GM19395 (cell line): ENCODE data around the gene CCL4.
"Not testable (repeated sequence)": the region's sequence is repeated elsewhere in the genome, so short reads cannot be mapped to it uniquely, and the experiment has no call there.

ENCODE experiments used
- ATAC-seq: cut with Tn5 transposase; IDR thresholded peaks from one replicate; pipeline ENCODE4 v1.9.1; 2021; ENCODE audit warnings: mild to moderate bottlenecking, moderate library complexity; ENCODE audit not compliant: unreplicated experiment

CCL4 gene

DNA sequence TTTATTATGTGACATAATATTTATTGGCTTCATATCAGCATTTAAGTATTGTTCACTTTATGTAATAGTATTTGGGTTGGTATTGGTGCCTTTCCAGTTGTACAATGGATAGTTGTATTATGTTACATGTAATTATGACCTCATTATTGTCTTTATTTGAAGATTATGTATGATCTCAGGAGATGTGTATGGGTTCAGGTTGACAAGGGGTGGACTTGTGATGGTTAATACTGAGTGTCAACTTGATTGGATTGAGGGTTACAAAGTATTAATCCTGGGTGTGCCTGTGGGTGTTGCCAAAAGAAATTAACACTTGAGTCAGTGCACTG is 12.0 kb downstream of the CCL4 start:
- ATAC-seq = not testable (repeated sequence)

DNA sequence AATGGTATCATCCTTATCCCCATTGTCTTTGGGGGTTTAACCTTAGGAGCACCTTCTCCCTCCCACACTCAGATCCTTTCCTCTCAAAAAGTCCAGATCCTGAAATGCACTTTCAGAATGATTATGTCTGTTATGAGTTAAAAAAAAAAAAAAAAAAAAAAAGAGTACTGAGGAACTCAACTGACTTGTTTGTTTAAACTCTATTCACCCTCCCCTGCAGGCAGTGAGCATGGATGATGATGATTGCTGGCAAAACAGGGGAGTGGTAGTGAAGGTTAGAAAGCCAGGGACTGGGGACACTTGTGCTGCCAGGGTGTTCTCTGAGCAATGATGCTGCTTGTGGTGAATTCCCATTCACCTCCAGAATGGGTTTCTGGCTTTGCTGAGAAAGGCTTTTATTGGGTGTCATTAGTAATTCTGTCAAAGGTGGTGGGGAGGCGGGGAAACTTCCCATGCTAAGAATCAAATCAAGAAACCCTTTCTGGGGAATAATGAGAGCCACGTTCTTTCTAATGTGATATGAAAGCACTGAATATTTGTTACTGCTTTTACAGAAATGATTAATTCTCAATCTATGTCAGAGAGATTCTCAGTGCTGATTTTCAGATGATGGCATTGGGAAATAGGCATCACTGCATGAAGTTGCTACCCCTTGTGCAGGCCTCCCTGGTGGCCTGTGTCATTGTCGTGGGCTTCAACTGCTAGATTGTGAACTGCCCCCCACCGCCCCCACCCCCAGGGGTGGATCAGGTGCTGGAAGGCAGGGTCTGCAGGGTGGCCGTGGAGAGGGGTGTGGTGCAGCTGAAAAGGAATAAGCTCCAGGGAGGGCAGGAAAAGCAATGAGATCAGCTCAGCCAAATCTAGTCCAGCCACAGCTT is 14.1 kb downstream of the CCL4 start:
- ATAC-seq = no peak

- no peak for ATAC-seq
Observed at GRCh38 chr17:36118477-36119353, 15.1 kb downstream of the CCL4 start.

DNA sequence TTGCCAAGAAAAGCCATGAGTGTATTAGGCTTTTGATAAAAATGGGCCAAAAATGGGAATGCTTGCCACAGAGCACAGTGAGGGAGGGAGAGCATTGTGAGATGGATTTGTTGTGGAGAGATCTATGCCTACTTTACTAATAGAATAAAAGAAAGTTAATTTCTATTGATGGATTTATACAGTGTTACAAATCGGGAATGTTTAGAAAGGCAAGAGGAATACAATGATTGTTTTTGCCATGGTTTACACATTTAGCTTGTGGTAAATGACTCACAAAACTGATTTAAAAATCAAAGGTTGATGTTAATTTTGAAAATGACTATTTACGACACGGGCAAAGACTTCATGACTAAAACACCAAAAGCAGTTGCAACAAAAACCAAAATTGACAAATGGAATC is 16.6 kb downstream of the CCL4 start:
- no peak for ATAC-seq

DNA sequence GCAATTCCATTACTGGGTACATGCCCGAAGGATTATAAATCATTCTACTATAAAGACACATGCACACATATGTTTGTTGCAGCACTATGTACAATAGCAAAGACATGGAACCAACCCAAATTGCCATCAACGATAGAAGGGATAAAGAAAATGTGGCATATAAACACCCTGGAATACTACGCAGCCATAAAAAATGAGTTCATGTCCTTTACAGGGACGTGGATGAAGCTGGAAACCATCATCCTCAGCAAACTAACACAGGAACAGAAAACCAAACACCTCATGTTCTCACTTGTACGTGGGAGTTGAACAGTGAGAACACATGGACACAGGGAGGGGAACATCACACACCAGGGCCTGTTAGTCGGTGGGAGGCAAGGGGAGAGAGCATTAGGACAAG is 17.5 kb downstream of the CCL4 start:
- ATAC-seq = not testable (repeated sequence)

DNA sequence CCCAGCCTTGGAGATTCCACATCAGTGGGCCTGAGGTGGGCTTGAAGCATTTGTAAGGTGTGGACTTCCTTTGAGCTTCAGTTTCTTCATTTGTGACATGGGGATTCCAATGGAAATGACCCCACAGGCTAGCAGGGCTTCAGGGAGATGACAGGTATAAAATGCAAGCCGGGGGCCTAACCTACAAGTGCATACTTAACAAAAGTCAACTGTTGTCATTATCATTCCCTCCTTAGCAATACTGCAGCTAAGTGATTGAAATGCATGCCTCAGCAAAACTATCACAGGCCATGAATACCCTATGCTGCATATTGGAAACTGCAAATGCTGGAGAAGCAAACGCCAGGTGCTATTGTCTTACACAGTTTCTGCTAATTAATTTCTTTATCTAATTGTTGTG is 19.8 kb downstream of the CCL4 start:
- no peak for ATAC-seq

GRCh38 chr17:36124879-36125824 is 21.5 kb downstream of the CCL4 start:
- ATAC-seq = no peak

- no peak for ATAC-seq
Observed at GRCh38 chr17:36127199-36127893, 23.7 kb downstream of the CCL4 start.

DNA sequence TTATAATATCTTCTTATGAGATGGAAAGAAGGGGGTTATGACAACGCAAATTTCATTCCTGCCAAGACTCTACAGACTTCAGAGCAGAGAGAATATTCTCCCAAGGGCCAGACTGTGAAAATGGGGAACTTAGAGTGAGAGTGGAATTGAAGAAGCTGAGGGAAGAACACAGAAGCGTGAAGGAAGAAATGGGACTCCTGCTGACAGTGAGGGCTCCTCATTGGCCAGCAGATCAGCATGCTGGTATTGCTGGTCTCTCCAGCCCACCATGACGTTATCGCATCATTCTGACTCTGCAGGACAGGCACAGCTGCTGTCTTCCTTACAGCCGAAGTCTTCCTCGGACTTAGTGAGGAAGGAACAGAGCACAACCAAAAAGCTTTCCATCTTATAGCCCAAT is 24.3 kb downstream of the CCL4 start:
- ATAC-seq = no peak

- no peak for ATAC-seq
Observed at GRCh38 chr17:36128411-36128978, 24.9 kb downstream of the CCL4 start.

GRCh38 chr17:36129616-36130015 is 26.0 kb downstream of the CCL4 start:
- no peak for ATAC-seq

DNA sequence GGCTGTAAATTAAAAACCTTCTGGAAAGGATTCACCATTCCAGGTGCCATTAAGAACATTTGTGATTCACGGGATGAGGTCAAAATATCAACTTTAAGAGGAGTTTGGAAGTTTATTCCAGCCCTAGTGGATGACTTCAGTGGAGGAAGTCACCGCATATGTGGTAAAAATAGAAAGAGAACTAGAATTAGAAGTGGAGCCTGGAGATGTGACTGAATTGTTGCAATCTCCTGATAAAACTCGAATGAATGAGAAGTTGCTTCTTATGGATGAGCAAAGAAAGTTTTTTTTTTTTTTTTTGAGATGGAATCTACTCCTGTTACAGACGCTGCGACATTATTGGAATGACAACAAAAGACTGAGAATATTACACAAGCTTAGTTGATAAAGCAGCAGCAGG is 26.7 kb downstream of the CCL4 start:
- no peak for ATAC-seq

DNA sequence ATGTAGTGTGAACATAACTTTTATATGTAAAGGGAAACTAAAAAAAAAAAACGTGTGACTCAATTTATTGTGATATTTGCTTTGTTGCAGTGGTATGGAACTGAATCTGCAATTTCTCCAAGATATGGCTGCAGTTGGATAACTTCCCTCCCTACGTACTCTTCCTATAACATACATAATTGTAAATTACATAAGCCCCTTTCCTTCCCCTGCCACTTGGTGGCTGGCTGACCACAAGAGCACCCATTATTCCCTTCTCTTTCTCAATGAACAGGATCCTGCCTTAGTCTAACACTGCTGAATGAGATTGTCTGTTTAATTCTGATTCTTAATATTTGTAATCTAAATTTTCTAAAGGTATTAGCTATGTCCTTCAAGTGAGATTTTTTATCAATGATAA is 27.8 kb downstream of the CCL4 start:
- no peak for ATAC-seq

DNA sequence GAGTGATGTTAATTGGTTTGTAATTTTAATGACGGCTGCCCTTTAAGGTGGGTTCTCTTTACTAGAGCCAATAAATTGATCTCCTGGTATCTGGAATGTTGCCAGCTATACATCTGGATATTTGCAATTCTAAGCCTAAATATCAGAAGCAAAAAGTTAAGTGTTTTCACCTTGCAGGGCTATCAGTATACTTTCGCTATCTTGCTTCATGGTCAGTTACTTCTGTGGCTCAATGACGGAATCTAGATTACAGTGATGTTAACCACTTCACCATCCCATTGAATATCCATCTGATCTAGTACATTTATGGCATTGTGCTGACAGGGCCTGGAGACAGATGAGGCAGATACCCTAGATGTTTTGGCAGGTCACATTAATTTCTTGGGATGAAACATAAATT is 28.3 kb downstream of the CCL4 start:
- no peak for ATAC-seq

DNA sequence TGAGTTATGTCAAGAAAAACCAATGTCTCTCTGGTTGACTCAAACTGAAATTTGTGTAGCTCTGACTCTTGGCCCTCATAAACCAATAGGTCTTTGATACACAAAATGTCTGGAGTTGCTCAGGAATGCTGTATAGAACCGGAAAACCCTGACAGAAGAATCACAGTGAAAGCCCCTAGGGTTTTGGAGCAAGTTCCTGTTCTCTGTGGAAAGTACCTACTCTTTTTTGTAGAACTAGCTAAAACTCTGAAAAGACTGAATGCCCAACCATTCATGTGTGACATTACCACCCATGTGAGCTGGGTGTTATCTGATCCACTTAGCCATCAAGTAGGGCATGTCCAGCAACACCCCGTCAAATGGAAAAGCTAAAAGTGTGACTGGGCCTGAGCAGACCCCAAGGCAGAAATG is 28.8 kb downstream of the CCL4 start:
- no peak for ATAC-seq

GRCh38 chr17:36133602-36134236 is 30.1 kb downstream of the CCL4 start:
- no peak for ATAC-seq

DNA sequence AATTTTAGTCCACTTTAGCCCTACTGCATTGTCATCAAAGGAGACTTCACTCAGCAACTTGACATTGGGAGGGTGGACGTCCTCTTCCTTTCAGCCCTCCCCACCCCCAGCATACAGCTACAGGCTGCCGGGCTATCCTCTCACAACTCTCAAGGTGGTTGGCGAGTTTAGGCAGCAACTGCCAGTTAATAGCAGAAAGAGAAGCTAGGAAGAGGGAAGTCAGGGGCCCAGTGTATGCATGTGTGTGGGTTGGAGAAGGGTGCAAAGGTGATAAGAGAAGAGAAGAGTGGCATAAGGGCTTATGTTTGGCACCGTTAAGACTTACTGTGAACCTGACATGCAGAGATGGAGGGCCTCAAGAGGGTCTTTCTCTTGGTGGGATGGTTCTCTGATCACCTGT is 31.8 kb downstream of the CCL4 start:
- no peak for ATAC-seq

DNA sequence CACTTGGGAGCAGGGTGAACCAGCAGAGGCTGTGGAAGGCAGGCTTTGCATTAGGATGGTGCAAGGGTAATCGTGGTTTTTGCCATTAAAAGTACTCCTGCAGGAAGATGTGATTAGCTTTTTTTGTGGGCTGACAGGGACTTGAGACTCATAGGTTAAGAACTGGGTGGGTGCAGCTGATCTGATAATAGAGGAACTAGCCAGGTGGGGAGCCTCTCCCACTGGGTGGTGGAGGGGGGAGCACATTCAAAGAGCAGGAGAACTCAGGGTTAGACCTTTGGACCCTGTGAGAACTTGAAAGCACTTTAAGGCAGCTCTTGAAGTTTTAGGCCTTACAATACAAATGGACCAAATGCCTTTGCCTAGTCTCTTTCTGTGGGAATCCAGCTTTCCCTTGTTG is 32.4 kb downstream of the CCL4 start:
- ATAC-seq = no peak

DNA sequence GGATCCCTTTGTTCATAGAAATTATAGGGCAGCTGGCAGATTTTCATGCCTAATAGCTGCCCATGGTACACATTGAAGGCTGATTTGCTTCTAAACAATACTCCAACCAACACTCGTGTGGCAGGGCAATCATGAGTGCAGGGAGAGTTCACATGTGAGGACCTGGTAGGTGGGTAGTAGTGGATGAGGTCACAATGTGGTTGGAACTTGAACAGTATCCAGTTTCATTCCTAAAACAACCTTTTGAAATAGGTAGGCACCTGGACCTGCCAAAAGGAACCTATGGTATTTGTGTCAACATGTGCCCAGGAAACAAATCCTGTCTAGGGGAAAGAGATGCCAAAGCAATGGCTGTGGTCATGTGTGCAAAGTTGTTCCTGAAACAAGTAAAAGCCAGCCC is 32.8 kb downstream of the CCL4 start:
- no peak for ATAC-seq

GRCh38 chr17:36142235-36142634 is 38.6 kb downstream of the CCL4 start:
- ATAC-seq = no peak
